H1 (cell line): Measurements from ENCODE around the gene ASB7.

Experiments used
- CBX8 ChIP-seq: fragments of 300-800, 300-1000 bp; sonication (generic); IDR thresholded peaks from 2 replicates; pipeline ENCODE4 v1.7.1; 2016; ENCODE audit warnings: low read depth, low read length, borderline replicate concordance
- POLR2AphosphoS5 ChIP-seq: IDR thresholded peaks from 2 replicates; pipeline ENCODE4 v1.6.1; 2011; ENCODE audit warnings: low read depth, low read length

- TF ChIP-seq POLR2AphosphoS5: no peak
- no peak for TF ChIP-seq CBX8
Observed at GRCh38 chr15:100569391-100569790, 33.0 kb upstream of the ASB7 start.
